Fibroblast of lung (primary cell): ENCODE data around the gene PAX7.

Source experiments
- EZH2 ChIP-seq: IDR thresholded peaks from 2 replicates; pipeline ENCODE4 v1.5.1; 2012; ENCODE audit warnings: low read length, control low read depth, mild to moderate bottlenecking; ENCODE audit errors: missing control alignments
- TF ChIP-seq, protein P1 (sequence below), 2 donors: IDR thresholded peaks in 1 of 2; conservative IDR thresholded peaks in 1 of 2; 1 replicate in 1 of 2; 2 replicates in 1 of 2; pipeline ENCODE4 v1.5.1; 2011 to 2012; ENCODE audit warnings: low read length in 2 of 2, control low read depth in 1 of 2, inconsistent platforms in 1 of 2, low read depth in 1 of 2, mild to moderate bottlenecking in 1 of 2

DNA sequence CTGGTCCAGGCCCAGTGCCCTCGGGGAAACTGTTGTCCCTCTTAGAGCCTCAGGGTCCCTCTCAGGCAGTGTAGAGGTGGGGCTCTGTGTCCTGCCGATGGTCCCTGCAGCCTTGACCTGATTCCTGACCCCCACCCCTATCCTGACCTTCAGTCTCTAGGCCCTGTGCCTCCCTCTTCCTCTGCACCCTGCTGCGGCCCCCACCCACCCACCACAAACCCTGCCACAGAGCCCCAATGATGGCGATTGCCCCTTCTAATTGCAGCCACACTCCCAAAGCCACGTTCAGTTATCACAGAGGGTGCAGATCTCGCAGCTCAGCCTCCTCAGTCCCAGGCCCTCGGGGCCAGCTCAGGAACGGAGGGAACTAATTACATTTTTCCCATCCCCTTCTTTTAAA, 99.7 kb downstream of the PAX7 start:
- TF ChIP-seq, protein P1, sequence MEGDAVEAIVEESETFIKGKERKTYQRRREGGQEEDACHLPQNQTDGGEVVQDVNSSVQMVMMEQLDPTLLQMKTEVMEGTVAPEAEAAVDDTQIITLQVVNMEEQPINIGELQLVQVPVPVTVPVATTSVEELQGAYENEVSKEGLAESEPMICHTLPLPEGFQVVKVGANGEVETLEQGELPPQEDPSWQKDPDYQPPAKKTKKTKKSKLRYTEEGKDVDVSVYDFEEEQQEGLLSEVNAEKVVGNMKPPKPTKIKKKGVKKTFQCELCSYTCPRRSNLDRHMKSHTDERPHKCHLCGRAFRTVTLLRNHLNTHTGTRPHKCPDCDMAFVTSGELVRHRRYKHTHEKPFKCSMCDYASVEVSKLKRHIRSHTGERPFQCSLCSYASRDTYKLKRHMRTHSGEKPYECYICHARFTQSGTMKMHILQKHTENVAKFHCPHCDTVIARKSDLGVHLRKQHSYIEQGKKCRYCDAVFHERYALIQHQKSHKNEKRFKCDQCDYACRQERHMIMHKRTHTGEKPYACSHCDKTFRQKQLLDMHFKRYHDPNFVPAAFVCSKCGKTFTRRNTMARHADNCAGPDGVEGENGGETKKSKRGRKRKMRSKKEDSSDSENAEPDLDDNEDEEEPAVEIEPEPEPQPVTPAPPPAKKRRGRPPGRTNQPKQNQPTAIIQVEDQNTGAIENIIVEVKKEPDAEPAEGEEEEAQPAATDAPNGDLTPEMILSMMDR (conservative IDR thresholded peaks at IDR 0.05 in 1 of 2, IDR thresholded peaks at IDR 0.05 in 1 of 2; ENCODE audit: low read depth in 1 of 2, low read length in 2 of 2), result no peak
- TF ChIP-seq EZH2, result no peak
